ENCODE measurements around the gene MORN1.
"Not testable (repeated sequence)": the region's sequence is repeated elsewhere in the genome, so short reads cannot be mapped to it uniquely, and the experiment has no call there.

MORN1 gene

GRCh38 chr1:2302292-2302925, 88.9 kb downstream of the MORN1 start:
- FAIRE-seq = no peak

- FAIRE-seq = no peak
Observed at GRCh38 chr1:2301607-2302291, 89.6 kb downstream of the MORN1 start.

- no peak for FAIRE-seq
Observed at GRCh38 chr1:2300851-2301606, 90.3 kb downstream of the MORN1 start.

DNA sequence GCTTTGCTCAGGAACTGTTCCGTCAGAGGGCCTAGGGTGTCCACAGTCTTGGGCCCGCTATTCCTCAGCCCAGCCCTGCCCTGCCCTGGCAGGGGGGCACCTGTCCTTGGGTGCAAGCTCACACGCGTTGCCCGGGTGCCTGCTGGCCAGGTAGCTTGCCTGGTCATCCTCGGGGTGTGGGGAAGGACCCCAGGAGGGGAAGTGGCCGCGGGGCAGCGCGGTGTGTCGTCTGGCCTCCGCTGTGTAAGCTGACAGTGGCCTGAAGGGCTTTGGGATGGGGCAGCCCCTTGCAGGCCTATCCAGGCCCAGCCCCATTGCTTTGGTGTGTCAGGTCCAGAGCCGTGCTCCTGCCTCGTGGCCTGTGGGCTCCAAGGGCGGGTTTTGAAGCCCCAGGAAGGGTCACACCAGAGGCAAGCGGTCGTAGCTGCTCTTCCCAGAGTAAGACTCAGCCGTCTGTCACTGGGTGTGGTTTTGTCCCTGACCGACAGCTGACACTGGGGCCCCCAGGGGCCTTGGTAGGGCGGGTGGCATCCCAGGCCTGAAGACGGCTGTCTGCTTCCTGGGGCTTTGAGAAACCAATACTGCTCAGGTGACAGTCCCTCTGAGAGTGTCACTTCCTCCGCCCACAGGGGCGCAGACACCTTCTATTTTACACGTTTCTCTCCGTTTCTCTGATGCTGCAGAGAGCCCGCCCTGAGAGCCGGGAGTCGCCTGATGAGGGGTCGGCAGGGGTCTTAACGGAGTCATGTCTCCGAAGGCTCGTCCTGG, 91.2 kb downstream of the MORN1 start:
- FAIRE-seq = no peak

GRCh38 chr1:2299131-2299627, 92.2 kb downstream of the MORN1 start:
- FAIRE-seq = no peak

DNA sequence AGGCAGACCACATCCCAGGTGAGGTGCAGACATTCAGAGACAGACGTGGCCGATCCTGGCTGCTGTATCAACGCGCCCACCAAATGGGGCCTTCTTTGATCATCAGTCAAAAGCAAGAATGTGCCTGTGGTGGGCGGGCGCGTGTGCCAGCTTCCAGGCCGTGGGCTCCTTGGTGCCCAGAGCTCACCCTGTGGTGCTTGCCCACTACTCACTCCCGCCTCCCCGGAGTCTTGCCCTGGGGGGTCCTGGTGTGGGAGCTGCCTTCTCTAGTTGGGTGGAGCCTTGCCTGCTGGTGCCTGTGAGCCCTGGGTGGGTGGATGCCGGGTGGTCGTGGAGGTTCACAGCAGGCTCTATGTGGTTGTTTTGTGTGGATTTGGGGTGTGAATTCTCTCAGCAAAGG, 92.7 kb downstream of the MORN1 start:
- no peak for FAIRE-seq

DNA sequence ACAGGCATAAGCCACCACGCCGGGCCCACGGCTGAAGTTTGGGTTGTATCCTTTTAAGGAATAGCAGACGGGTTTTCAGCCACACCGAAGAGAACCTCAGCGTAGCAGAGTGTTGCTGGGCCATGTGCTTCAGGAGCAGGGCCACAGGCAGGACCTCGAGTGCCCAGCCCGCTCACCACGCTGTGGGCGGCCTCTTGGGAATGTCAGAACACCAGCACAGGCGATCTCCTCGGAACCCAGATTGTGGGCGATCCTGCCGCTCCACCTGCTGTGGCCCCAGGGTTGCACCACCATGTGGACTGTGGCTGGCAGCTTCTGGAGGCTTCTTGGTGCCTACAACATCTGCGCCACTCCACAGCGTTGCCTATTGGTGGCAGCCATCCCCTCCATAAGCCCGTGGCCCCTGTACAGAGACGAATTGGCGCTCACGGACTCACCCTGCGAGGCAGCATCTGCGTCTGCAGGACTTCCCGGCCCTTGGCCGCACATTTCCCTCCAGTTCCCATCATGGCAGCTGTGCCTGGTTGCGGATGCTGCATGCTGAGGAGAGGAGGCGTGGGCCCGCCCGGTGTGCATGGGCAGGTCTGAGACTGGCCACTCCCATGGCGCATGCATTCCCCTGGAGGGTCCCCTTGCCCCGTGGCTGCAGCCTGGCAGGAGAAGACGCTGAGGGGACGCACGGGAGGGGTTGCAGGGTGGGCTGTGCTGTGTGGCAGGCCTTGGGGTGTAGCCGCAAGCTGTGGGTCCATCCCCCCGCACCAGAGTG, 93.9 kb downstream of the MORN1 start:
- no peak for FAIRE-seq

DNA sequence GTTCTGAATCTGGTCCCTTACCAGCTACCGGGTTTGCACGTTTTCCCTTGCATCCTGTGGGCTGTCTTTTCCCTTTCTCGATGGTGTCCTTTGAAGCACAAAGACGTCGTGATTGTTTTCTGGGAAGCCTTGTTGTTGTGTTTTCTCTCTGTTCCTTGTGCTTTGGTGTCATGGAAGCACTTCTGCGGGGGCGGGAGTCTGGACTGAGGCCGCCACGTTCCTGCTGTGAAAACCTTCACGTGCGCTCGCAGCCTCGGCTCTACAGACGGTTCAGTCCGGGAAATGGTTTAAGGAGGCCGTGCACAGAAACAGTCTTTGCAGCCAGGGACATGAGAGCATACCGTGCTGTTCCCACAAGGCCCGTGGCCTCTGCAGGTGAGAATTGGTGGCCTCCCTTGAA, 94.7 kb downstream of the MORN1 start:
- no peak for FAIRE-seq

DNA sequence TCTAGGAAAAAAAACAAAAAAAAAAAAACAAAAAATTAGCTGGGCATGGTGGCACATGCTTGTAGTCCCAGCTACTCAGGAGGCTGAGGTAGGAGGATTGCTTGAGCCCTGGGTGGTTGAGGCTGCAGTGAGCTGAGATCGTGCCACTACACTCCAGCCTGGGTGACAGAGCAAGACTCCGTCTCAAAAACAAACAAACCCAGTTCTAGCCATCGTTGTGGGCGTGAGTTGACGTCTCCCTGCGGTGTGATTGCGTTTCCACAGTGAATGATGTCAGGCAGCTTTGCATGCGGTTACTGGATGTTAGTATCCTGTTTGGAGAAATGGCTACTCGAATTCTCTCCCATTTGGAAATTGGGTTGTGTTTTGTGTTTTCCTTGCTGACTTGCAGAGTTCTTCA, 95.1 kb downstream of the MORN1 start:
- FAIRE-seq = not testable (repeated sequence)

DNA sequence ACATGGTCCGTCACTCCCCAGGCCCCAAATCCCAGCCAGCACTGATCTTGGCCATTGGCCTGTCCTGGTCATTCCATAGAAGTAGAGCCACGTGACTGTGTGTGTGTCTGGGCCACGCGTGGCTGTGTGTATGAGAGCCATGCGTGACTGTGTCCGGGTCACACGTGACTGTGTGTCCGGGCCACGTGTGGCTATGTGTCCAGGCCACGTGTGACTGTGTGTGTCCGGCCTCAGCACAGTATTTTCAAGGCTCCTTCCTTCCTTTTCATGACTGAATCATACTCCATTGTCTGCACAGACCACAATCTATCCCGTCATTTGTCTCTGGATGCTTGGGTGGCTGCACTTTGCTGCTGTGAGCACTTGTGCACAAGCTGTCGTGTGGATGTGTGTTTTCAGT, 95.8 kb downstream of the MORN1 start:
- no peak for FAIRE-seq

DNA sequence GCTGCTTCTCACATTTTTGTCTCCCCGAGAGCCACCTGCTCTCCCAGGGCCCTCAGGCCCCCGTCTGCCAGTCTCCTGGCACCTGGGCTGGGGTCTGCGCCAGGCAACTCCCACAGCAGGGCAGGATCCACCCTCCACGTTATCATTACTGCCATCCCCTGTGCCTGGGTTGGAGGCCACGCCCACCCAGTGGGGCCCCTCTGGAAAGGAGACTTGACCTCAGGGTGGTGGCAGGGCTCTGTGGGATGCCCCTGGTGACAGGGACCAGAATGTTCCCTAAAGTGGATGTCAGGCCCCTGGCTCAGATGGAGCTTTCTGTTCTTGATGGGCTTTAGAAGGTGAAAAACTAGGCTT, 96.7 kb downstream of the MORN1 start:
- no peak for FAIRE-seq

DNA sequence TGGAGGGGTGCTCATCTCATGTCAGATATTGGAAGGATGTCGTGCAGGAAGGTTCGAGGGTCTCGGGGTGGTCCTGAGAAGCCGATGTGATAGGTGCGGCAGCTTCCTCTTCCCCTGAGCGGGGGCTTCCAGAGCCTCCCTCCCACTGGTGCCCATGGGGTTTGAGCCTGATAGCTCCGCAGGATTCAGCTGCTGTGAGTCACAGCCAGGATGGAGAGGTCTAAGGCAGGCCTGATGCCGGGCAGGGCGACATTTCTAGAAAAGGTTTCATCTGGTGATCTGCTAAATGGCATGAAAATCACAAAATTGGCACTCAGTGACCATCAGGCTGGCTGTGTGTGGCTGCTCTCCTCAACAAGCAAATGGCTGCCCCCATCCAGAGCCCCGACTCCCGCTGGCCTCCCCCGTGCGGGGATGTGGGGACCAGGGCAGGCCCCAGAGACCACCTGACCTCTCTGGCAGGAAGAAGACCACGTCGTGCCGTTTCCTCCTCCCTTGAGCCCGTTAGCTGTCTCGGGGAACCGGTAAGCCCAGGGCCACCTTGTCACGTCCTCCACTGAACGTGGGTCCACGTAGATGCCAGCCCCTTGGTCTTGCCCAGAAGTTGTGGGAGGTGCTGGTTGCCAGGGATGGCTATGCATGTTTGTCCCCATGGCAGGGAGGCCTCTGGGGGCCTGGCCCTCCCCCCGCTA, 97.2 kb downstream of the MORN1 start:
- no peak for FAIRE-seq

DNA sequence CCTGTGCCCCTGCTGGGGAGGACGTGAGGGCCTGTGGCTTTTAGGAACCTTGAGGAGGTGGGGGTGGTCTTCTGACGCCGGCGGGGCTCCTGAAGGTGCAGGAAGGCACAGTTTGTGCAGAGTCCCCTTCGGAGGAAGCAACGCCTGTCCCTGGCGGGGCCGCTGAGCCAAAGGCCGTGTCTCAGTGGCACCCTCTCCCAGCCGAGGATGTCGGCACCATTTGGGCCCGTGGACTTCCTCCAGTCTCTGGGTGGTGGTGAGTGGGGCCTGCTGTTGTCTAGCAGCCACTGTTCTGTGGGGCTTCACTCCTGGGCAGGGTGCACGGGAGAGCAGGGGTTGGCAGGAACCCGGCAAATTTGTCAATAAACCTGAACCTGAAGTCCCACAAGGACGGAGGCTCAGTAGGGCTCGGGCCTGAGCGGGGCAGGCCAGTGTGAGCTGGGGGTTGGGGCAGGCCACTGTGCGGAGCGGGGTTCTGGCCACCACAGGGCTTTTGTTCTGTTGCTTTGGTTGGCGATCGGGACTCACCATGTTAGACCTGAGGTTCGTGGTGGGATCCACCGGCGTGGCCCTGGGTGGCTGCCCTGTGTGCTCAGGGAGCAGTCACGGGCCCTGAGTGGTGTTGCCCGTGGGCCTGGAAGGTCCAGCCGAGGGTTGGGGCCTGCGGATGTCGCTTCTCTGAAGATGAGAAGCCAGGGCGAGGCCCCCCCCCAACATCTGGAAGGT, 98.5 kb downstream of the MORN1 start:
- no peak for FAIRE-seq

GRCh38 chr1:2291577-2291976, 99.8 kb downstream of the MORN1 start:
- FAIRE-seq = no peak

DNA sequence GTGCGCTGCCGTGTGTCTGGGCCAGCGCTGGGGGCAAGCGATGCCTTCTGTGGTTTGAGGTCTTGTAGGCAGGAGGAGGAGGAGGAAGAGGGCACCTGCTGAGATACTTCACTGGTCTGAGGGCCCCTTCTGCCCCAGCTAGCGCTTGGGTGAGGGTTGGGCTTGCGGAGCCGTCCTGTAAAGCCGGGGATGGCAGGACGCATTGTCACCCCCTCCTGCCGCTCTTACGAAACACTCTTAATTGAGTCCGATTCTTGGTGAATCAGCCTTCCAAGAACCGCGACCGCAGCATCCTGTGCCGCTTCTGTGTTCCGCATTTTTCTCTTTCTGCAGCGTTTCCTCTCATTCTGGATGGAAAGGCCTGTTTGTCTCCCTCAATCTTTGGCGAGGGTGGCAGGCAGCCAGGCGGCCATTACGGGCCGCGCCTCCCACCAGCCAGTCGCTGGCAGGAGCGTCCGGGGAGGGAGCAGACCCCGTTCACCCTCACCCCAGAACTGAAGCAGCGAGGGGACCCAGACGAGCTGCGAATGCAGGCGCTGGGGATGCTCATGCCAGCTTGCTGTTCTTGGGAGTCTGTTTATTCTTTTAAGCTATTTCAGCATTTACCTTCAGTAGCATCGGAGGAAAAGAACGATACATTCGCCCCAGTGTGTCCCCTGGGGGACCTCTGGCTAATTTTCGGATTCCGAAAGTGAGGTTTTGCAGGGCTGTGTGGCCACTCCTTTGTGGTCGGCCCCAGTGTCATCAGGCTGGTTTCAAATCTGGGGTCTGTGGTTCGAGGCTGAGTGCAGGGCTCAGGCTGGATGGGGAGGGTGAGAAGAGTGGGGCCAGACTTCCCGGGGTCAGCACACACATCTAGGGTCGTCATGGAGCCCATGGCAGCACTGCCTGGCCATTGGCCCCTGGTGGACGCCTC, 100.5 kb downstream of the MORN1 start:
- FAIRE-seq = no peak

GRCh38 chr1:2290171-2290578, 101.2 kb downstream of the MORN1 start:
- FAIRE-seq = no peak

GRCh38 chr1:2289607-2290006, 101.7 kb downstream of the MORN1 start:
- no peak for FAIRE-seq

DNA sequence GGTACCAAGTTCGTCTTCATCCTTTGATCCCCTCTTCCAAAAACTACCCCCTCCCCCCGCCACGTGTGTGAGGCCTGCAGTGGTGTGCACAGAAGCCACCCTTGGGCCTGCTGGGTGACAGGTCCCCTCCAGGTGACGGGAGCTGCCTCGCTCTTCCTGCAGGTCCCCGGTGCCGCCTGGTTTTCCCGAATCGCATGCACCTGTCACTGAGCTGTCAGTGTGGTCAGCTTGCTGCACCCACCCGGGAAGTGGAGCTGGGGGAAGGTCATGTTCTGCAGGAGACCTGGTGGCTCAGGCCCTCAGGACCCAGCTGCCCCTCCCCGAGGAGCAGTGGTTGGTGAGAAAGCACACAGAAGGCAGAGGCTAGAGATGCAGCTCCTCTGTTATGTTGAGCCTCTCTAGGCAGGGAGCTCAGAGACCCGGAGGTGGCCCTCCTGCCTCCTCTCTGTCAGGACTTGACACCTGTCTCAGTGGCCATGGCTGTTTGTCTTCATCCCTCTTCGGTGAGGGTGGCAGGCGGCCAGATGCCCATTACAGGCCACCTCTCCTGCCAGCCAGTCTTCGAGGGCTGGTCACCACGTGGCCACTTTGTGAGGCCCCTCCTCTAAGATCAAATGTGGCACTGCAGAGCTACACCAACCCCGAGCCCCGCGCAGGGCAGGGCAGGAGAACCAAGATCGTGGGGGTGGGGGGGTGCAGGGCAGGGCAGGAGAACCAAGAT, 102.4 kb downstream of the MORN1 start:
- FAIRE-seq = no peak

GRCh38 chr1:2288311-2288710, 103.0 kb downstream of the MORN1 start:
- no peak for FAIRE-seq
